Endometrium (tissue), 2 donors: ENCODE measurements around the gene EML3.
"Not testable (repeated sequence)": the region's sequence is repeated elsewhere in the genome, so short reads cannot be mapped to it uniquely, and the experiment has no call there.

Experiments
- FAIRE-seq: peaks from 2 replicates; lab custom pipeline; 2012; peaks lifted over from hg19 to GRCh38; lab: Jason Lieb, UNC
- donor health status: control.
- donor health status: control.

The EML3 gene

DNA sequence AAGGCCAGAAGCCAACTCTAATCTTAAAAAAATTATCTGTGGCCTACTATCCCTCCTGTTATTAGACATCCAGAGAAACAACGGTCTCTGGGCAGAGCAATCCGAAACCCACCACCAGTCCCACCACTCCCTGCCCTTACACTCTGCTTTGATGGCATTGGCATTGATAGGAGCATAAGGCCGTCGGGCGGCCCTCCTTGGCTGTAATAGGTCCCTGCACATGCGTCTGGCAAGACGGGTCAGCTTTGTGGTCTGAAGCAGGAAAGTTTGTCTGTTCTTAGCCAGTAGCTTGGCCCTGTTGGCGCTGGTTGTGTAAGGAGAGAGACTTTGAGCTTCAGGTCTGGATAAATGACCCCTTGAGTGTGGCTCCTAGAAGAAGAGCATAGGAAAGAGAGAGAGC lies 17.5 kb downstream of the EML3 start:
- no peak for FAIRE-seq

GRCh38 chr11:62593434-62594044 lies 19.0 kb downstream of the EML3 start:
- FAIRE-seq: no peak

DNA sequence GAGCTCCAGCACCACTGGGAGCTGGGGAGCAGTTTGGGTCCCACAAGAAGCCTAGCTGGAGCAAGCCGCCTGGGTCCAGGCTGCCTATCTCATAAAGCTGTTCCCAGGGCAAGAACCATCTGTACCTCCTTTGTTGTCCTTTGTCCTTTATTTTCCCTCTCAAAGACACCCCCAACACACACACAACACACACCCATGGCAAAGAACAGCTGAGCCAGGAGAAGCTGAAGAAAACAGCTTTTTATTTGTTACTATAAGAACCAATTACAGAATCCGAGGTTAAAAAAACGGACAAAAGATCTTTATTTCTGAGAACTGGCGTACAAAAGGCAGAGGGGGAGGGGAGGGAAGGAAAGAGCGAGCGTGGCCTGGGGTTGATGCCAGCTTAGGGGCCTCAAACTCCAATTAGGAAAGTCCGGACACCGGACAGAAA lies 19.6 kb downstream of the EML3 start:
- no peak for FAIRE-seq

DNA sequence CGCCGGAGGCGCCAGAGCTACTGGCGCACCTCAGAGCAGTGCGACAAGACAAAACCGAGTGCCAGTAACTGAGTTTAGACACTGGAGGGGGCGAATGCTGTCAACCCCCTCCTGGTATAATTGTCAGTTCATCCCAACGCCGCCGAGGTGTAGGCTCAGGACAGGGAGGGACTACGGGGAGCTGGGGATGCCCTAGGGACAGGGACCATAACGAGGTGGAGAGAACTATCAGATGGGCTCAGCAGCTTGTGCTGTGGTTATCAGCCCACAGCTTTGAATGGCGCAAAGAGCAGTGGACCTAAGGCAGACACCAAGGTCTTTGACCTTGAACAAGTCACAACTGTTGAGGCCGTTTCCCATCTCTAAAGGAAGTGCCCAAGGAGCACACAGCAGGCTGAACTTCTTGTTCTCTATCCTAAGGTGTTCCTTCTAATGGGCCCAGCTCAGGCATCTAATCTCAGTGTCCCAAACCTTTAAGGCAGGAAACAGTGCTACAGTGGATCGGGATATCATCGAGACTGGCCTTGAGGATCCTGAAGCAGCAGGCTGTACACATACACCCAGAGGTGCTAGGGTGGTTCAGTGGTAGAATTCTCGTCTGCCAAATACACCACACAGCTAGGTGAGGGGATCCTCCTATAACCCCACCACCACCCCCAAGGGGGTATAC lies 20.3 kb downstream of the EML3 start:
- FAIRE-seq: no peak

- peak; percentile 95 for FAIRE-seq
Observed at GRCh38 chr11:62591448-62592145, 21.0 kb downstream of the EML3 start, which contains the start of gene TUT1. TSS of gene TUT1 (minus strand) at chr11:62591523. CDS start at chr11:62591485, 38 bp downstream.

DNA sequence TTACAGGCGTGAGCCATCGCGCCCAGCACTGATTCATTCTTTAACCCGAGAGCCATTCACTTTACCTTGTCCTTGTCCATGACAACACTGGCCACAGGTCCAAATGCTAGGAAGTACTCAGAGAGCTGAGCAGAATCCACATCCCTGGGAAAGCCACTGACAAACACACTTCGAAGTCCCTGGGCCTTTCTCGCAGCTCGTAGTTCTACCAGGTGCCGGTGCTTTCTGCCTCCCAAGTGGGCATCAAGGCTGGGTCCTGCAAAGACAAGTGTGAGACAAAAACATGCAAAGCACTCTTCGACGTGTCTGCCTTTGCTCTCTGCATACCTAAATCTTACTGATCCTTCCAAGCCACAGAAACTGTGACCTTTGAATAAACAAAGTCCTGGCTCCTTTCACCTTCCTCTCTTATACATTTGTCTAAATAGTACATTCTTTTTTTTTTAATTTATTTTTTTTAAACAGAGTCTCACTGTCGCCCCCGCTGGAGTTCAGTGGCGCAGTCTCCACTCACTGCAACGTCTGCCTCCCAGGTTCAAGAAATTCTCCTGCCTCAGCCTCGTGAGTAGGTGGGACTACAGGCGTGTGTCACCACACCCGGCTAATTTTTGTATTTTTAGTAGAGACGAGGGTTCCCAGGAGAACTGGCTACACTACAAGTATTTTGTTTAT lies 23.5 kb downstream of the EML3 start:
- no peak for FAIRE-seq

- FAIRE-seq: not testable (repeated sequence)
Observed at GRCh38 chr11:62585356-62585755, 27.2 kb downstream of the EML3 start.

DNA sequence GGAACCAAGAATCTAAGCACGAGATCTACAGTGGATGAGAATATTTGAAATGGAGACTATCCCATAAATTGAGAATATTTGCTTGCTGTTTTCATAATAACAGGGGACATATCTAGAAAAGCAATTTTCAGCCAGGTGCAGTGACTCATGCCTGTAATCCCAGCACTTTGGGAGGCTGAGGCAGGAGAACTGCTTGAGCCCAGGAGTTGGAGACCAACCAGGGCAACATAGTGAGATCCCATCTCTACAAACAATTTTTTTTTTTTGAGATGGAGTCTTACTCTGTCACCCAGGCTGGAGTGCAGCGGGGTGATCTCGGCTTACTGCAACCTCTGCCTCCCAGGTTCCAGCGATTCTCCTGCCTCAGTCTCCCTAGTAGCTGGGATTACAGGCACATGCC lies 30.8 kb downstream of the EML3 start:
- FAIRE-seq: not testable (repeated sequence)

DNA sequence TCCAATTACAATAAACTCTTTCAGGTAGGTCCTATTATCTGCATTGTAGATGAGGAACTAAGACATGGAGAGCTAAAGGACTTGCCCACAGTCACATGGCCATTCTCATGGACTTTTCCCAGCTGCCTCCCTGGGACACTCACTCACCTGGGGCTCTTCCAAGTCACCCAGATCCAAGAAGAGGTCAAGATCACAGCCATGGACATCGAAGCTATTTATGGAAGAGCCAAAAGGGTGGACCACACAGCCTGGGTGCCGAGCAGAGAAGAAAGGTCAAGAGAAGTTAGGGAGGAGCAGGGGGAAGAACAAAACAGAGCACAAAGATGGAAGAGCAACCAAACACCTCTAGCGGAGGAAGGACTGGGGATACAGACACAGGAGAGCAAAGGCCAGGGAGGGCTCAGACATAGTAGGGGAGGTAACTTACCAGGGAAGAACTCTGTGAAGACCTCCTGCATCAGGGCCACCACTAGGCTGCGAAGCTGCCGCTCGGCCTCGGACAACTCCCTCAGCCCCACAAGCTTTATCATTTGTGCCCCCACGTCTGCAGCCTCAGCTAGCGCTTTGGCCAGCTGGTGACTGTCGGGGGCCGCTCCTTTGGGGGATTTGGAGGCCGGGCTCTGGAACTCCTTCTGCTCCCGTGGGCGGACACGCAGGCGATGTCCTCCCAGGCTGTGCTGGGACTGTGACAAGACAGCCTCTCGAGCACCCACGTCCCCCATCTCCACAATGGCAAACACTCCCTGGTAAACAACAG lies 31.4 kb downstream of the EML3 start:
- FAIRE-seq: no peak

GRCh38 chr11:62579252-62579651 lies 33.3 kb downstream of the EML3 start:
- no peak for FAIRE-seq

GRCh38 chr11:62578541-62578940 lies 34.0 kb downstream of the EML3 start:
- no peak for FAIRE-seq

GRCh38 chr11:62577046-62577714 lies 35.4 kb downstream of the EML3 start:
- FAIRE-seq: no peak

GRCh38 chr11:62575837-62576236 lies 36.7 kb downstream of the EML3 start:
- no peak for FAIRE-seq

DNA sequence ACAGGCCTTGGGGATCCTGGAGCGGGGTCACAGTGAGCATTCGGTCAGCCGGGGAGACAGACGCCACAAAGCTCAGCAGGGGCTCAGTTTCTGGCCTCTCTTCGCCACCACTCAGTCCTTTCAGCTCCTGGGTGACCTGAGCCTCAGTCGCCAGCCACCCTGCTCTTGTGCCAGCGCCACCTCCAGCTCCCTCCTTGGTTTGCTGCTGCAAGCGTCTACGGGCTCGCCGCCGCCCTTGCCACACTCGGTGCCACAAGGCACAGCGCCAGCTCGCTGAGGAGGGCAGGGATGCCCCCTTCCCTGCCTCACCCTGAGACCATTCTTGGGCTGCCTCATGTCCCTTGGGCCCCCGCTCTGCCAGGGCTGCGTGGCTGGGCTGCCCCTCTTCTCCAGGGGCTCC lies 37.4 kb downstream of the EML3 start:
- FAIRE-seq: no peak

- no peak for FAIRE-seq
Observed at GRCh38 chr11:62574363-62575071, 38.1 kb downstream of the EML3 start.

DNA sequence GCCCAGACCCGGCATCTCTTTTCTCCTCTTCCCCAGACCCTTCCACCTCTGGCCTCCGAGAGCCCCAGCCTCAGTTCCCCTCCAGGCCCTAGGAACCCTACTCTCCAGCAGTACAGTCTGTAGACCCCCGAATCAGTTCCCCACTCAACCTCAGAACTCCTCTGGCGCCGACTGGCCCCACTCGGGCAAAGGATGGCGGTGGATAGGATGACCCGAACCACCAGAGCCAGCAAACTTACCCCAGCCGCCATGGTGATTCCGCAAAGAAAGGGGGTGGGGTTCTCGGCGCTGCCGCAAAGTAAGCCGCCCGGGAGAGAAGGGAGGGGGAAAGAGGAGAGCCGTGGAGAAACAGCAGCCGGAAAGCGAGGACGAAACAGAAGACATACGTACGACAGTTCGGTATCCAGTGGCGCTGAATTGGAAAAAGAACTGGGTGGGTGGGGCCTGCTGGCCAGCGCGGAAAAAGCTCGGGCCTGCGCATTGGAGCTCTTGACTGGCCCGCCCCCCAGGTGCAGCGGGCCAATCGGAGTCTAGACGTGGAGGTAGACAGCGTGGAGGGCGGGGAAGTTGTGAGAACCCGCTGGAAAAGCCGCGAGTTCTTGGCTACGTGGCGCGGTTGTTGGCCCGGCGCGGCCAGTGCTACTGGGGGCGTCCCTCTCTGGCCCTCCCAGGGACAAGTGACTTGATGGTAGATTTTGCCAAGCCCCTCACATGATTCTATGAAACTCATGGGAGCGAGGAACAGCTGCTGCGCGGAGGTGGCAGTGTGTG lies 38.8 kb downstream of the EML3 start, which contains the start of gene EEF1G:
Gene EEF1G, minus strand, starts transcription at position 300 of the 771 bp plus-strand sequence. Its CDS starts 49 bp downstream, at position 251.
- peak; percentile 89 for FAIRE-seq

DNA sequence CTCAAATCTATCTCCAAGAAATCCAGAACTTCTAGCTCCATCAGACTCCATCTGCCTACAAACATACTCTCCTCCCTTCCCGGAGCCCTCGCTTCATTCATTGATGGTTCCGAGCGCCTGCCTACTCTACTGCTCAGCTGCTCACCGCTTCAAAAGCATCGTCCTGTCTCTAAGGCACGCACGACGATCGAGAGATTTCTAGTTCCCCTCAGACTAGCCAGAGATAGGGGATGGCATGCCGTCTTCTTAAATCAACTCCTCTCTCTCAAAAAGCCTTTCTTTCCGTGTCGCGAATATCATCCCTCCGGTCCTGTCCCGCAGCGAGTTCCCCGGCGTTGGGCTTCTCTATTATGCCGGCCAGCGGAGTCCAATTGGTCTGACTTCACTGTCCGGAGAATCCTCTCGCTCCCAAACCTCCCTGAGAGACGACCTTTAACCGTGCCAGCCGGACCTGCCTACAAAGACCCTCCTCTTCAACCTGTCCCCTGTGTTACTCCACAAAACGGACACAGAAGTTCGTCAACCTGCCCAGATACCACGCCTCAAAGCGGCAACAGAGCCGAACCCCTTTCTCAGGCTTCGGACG lies 39.5 kb downstream of the EML3 start:
- no peak for FAIRE-seq

DNA sequence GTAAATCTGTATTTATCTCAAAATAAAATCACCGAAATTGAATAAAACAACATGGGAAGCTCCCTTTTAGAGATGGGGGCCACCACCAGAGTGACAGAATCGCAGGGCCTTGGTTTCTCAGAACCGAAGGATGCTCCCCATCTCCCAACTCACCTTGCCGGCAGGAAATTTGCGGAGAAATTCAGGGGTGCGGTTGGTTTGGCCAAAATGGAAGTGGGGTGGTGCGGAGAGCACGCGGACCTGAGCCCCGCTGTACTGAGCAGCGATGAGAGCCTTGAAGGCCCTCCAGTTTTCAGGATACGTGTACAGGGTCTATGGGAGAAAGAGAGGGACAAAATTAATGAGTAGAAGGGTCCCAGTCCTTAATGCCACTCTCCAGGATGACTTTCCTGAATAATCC lies 40.1 kb downstream of the EML3 start:
- no peak for FAIRE-seq

DNA sequence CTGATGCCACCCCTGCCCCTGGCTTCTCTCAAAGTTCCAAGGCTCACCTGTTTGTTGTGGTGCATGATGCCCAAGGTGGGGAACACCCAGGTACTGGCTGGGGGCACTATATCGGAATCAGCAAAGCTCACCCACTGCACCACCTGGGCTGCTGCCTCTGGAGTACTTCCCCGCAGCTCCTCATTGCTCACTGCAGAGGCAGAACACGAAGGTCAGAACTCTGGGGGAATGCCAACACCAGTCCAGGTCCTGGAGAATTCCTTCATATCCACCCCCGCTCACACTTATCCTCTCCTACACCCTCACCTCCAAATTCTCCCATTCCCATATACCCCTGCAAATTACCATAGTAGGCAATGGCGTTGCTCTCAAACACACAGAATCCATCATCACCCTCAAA lies 41.1 kb downstream of the EML3 start:
- FAIRE-seq: not testable (repeated sequence)
